Activated CD4-positive, alpha-beta T cell treated with anti-CD3 and anti-CD28 coated beads, Interleukin-2, Interleukin-4, amounts not matched to agents 100 ng/mL and 50 ng/mL, durations not matched to agents 16 hours and 8 hours (primary cell): ENCODE measurements around the gene CACNA1E.

Source experiments
- DNase-seq: peaks from one replicate; pipeline ENCODE4 v3.0.0-alpha.2; 2020; ENCODE audit warnings: low spot score

Gene CACNA1E

GRCh38 chr1:181637998-181638397 is 154.7 kb downstream of the CACNA1E start:
- DNase-seq = no peak

- DNase-seq = no peak
Observed at GRCh38 chr1:181640956-181641355, 157.6 kb downstream of the CACNA1E start.

- no peak for DNase-seq
Observed at GRCh38 chr1:181643631-181644030, 160.3 kb downstream of the CACNA1E start.

GRCh38 chr1:181645171-181645570 is 161.9 kb downstream of the CACNA1E start:
- no peak for DNase-seq

GRCh38 chr1:181646710-181647109 is 163.4 kb downstream of the CACNA1E start:
- DNase-seq = no peak

GRCh38 chr1:181647314-181648035 is 164.2 kb downstream of the CACNA1E start:
- no peak for DNase-seq

- no peak for DNase-seq
Observed at GRCh38 chr1:181651276-181651675, 168.0 kb downstream of the CACNA1E start.

GRCh38 chr1:181655756-181656155 is 172.4 kb downstream of the CACNA1E start:
- DNase-seq = no peak

- DNase-seq = no peak
Observed at GRCh38 chr1:181656491-181656890, 173.2 kb downstream of the CACNA1E start.

GRCh38 chr1:181658581-181658980 is 175.3 kb downstream of the CACNA1E start:
- no peak for DNase-seq

- no peak for DNase-seq
Observed at GRCh38 chr1:181659321-181659957, 176.1 kb downstream of the CACNA1E start.

- no peak for DNase-seq
Observed at GRCh38 chr1:181660621-181661020, 177.3 kb downstream of the CACNA1E start.

- DNase-seq = no peak
Observed at GRCh38 chr1:181661569-181661968, 178.3 kb downstream of the CACNA1E start.

GRCh38 chr1:181662606-181663005 is 179.3 kb downstream of the CACNA1E start:
- DNase-seq = no peak

GRCh38 chr1:181664543-181664942 is 181.2 kb downstream of the CACNA1E start:
- no peak for DNase-seq

GRCh38 chr1:181669246-181669645 is 185.9 kb downstream of the CACNA1E start:
- no peak for DNase-seq

- DNase-seq = no peak
Observed at GRCh38 chr1:181674617-181675016, 191.3 kb downstream of the CACNA1E start.

- no peak for DNase-seq
Observed at GRCh38 chr1:181675091-181675917, 192.0 kb downstream of the CACNA1E start.

- no peak for DNase-seq
Observed at GRCh38 chr1:181675918-181676190, 192.5 kb downstream of the CACNA1E start.

- DNase-seq = peak; percentile 2
Observed at GRCh38 chr1:181676269-181676668, 193.0 kb downstream of the CACNA1E start.

- no peak for DNase-seq
Observed at GRCh38 chr1:181680332-181680731, 197.0 kb downstream of the CACNA1E start.

- DNase-seq = no peak
Observed at GRCh38 chr1:181680871-181681270, 197.6 kb downstream of the CACNA1E start.

GRCh38 chr1:181685211-181685610 is 201.9 kb downstream of the CACNA1E start:
- no peak for DNase-seq
